ENCODE measurements around the gene CFAP100.

DNA sequence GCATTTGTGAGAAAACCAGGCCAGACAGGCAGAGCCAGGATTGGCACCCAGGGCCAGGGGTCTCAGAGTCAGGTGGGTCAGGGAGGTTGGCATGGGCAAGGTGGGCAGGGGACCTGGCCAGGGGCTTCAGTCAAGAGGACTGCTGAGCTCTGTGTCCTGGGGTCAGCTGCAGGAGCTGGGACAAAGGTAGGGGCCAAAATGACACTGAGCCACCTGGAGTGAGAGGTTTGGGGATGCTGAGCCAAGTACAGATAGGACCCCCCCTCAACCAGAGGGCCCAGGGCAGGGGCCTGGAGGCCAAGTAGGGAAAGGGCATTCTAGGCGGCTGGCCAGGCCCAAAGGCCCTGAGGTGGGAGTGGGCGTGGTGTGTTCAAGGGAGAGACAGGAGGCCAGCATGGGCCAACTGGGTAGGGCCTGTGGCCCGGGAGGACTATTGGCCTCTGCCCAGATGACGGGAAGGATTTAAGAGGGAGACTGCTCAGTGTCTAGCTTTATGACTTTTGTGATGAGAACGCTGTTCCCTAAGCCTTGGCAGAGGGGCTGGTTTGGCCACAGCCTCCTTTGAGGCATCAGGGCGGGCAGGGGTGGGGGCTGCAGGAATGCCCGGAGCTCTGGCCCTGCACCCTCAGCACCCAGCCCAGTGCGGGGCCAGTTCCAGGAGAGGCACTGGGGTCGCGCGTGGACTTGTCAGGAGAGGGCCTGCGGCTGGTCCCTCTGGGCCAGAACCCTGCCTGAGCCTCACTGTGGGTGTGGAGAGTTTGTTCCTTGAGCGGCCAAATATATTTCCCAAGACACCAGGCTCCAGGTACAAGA is 3.1 kb downstream of the CFAP100 start:
- TF ChIP-seq CTCF (IDR thresholded peaks at IDR 0.05) = no peak
- no peak for TF ChIP-seq POLR2A (IDR thresholded peaks at IDR 0.05)

Data from esophagus squamous epithelium (tissue), 4 donors.